ENCODE measurements around the gene CARMIL1.

CARMIL1 gene

DNA sequence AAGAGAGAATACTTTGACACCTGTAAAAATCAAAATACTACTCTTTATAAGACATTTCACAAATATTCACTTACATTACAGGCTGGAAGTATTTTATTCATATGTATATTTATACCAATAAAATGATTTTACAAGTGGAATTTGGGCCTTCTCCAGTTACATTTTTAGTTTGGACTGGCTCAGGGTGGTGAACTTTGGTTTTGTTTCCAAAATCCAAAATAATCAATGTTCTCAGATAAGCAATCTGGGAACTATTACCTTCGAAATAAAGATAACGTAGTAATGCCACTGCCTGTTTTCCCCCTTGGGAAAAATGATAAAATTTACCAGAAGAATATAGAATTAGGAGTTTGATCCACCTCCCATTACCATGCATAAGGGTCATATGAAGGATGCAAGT, 341.2 kb downstream of the CARMIL1 start:
- DNase-seq (ENCODE audit: low spot score) = no peak

DNA sequence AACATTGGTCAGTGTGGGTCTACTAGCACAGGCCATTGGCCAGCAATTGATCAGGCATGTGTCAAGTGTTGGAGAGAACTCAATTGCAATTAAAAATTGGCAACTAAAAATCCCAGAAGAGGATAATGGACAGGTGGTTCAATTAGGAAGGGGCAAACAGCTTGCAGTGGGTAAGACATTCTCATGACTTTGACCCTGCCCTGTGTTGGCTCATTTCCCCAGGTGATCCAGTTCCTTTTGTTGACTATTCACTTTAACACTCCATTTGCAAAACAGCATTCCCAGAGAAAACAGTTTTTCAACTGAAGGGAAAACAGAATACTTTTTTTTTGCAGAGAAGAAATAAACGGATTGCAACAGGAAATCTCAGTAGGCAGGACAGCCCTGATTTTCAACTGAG, 343.9 kb downstream of the CARMIL1 start:
- DNase-seq (ENCODE audit: low spot score) = no peak

- no peak for DNase-seq (ENCODE audit: low spot score)
These were observed 344.7 kb downstream of the CARMIL1 start for GRCh38 chr6:25623879-25624278.

DNA sequence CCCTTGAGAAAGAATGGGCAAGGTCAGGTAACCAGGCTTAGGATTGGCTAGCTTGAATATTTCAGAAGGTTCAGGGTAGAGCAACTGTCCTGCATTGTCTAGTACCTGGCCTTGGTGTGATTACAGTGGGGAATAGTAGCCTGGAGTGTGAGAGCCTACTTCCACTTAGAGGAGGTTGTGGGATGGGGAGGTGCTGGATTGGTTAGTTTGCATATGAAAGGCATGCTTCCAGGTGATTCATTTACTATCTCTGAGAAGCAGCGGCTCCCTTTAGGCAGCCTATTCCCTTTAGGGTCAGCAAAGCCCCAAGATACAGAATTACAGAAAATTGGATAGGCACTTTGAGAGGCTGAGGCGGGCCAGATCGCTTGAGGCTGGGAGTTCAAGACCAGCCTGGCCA, 347.8 kb downstream of the CARMIL1 start:
- DNase-seq (ENCODE audit: low spot score) = no peak

DNA sequence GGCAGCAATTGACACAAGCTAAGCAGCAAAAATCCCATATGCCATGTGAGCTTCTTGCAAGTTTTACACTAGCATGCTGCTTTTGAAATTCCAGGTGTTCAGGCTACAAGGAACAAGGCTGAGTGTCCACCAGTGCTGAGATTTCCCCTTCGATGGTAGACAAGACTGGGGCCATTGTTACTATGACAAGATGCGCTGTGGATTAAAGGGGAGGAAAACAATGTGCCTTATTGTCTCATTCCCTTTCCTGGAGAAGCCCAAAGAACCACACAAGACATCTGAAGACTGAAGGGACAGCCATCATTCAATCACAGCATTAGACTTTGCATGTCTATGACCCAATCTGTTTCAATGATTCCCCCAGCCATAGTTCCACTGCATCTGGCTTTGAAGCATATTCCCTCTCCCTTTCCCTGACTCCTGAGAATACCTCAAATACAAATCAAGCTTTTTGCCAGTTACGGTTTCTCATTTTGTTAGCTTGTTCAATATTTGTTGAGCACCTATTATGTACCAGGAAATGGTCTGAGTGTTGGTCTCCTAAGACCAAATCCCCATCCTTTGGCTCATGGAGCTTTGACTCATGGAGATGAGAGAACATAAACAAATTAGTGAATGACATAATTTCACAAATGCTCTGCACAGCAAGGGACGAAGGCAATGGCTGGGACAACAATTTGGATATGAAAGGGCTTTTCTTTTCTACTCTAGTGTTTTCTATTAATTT, 349.5 kb downstream of the CARMIL1 start:
- DNase-seq (ENCODE audit: low spot score) = no peak

- no peak for DNase-seq (ENCODE audit: low spot score)
These were observed 350.0 kb downstream of the CARMIL1 start for GRCh38 chr6:25629198-25629576.

GRCh38 chr6:25630508-25631278, 351.5 kb downstream of the CARMIL1 start:
- no peak for DNase-seq (ENCODE audit: low spot score)

DNA sequence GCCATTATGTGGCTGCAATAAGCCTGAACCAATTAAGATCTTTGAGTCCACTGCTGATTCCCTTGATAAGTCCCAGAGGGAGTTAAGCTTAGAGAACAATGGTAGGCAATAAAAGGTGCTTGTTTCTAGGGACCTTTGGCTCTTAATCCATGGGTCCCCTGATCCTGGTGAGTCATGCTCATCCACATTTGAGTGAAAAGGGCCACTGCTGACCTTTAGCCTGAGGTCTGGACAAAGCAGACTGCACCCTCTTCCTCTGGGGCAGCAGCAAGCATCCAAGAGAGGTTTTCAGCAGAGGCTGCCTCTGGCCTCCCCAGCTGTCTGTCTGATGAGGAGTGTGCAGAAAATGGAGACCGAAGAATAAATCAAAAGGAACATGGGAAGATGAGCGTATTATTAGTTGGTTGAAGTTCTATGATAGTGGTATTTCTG, 356.7 kb downstream of the CARMIL1 start:
- no peak for DNase-seq (ENCODE audit: low spot score)

DNA sequence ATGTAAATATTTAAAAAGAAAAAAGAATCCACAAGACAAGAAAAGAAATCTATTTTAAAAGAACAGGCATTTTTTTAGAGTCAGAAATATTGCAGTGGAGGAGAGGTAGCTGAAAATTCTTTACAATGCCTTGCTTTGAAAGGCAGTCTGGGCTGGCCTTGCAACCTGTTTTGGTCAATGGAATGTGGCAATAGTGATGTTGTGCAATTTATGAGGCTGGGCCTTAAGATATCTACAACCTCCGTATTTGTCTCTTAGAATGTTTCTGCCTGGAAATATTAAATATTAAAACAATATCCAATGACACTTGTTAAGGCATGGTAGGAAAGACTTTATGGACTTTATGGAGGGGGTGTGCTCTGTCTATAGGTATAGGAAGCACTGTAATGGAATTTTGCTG, 358.0 kb downstream of the CARMIL1 start:
- DNase-seq (ENCODE audit: low spot score) = no peak

DNA sequence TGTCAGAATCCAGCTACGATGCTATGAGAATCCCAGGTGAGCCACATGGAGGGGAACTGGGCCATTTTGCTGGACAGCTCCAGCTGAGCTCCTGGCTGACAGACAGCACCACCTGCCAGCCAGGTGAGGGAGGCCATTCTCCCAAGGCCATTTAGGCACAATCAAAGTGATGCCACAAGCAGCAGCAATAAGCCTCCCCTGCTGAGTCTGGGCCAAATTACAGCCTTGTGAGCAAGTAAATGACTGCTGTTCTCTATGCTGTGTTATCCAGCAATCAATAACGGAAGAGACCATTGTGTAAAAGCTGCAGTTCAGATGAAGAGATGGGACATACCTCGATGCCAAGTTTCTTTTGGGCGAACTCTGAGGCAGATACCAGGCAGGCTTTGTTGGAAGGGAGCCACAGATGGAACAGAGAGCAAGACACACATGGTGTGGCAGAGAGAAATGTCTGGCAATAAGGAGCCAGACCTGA, 358.8 kb downstream of the CARMIL1 start:
- no peak for DNase-seq (ENCODE audit: low spot score)

DNA sequence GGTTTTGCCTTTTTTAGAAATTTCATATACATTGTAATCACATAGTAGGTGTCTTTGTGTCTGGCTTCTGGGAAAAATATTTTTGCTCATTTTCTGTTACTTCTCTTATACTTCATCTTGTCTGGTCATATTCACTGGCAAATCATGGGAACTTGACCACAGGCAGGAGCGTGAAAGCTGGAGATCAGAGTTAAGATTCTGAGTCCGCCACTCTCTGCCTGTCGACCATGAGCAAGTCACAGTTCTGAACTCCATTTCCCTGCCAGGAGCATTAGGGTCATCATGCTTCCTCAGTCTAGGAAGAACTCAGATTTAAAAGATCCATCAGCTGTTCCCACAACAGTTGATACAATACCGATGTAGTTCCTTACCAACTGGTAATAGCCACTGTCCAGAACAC, 360.5 kb downstream of the CARMIL1 start:
- DNase-seq (ENCODE audit: low spot score) = no peak

GRCh38 chr6:25640446-25640845, 361.3 kb downstream of the CARMIL1 start:
- no peak for DNase-seq (ENCODE audit: low spot score)

GRCh38 chr6:25640891-25641290, 361.7 kb downstream of the CARMIL1 start:
- DNase-seq (ENCODE audit: low spot score) = no peak

- DNase-seq (ENCODE audit: low spot score) = no peak
These were observed 362.2 kb downstream of the CARMIL1 start for GRCh38 chr6:25641377-25641776.

DNA sequence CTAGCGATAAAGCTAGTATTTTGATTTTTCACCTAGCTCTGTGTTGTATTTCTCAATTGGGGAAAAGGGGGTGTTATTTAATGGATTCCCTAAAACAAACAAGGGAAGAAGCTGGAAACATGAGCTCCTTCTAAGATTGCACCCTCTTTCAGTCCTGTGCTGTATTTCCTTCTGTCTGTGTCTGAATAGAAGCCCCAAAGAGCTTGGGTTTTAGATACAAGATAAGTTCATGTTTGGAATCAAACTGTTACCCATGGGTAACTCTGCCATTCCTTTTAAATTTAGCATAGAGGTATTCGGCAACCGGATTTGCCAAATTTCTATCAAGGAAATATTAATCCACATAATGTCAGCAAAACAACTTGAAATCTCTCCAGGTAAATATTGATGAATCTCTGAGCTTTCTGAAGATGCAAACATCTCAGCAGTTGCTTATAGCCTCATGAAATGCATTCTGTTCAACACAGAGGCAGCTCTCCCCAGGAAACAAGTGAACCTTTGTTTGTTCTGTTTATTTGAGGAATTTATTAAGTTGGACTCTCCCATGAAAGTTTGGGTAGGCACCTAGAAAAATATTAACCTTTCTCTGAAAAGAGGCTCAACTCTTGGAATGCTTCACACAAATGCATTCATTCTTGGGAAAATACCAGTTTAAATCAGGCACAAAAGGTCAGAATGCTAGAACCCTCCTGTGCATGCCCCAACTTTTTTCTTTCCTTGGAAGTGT, 362.9 kb downstream of the CARMIL1 start:
- no peak for DNase-seq (ENCODE audit: low spot score)

DNA sequence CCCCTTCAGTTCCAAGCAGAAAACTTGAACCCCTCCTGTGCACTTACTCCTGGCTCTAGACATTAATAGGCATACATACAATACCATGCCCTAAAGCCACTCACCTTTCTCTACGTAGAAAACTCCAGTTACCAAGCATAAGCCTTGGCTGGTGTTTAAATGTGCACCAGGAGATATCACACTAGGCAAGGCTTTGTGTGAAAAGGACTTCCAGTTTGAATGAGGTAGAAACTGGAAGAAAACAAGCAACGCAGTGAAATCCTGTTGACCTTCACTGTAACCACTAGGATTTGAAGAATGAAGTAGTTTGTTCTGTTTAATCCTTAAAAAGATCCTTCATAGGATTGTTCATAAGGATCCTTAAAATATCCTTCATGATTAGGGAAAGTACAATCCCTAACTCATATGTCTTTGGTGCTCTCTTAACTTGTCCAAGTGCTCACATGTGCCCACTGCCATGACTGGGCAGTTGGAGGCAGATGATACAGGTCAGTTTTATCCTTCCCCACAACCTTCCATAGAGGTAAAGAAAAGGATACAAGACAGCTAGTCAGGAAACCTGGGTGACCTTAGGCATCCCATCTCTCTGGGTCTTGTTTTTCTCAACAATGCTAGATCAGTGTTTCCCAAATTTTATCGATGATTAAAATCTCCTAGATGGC, 363.6 kb downstream of the CARMIL1 start:
- DNase-seq (ENCODE audit: low spot score) = no peak

- DNase-seq (ENCODE audit: low spot score) = no peak
These were observed 366.7 kb downstream of the CARMIL1 start for GRCh38 chr6:25645916-25646315.

DNA sequence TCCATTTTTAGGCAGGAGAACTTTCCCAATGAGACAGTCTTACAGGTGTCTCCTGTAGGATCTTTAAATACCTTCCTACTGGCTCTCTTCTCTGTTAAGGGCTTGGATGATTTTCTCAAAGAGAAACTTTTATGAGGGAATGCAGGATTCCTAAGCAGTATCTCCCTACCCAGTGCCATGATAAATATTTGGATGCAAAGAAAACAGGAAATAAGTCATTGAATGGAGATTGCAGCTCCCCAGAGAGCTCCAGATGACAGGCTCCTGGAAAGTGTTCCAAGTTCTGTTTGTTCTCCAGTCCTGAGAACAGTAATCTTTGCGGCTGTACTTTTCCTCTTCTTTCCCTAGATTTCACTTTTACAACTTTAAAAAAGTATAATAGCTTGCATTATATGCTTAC, 370.4 kb downstream of the CARMIL1 start:
- DNase-seq (ENCODE audit: low spot score) = no peak

DNA sequence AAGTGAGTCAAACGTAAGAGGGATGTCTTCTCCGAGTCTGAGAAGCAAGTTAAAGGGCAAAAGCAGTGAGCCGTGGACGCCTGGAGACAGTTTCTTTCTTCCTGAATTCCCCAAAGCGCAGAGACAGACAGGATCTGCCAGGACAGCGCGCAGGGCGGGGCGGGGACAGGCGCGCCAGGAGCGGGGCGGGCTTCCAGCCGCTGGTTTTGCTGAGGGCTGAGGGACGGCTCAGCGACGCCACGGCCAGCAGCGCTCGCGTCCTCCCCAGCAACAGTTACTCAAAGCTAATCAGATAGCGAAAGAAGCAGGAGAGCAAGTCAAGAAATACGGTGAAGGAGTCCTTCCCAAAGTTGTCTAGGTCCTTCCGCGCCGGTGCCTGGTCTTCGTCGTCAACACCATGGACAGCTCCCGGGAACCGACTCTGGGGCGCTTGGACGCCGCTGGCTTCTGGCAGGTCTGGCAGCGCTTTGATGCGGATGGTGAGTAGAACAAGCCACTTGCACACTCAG, 372.9 kb downstream of the CARMIL1 start, which contains the start of gene SCGN:
SCGN (plus strand) TSS at position 209 of the 509 bp plus-strand sequence; CDS start at position 398, 189 bp downstream.
- DNase-seq (ENCODE audit: low spot score) = peak; percentile 13

DNA sequence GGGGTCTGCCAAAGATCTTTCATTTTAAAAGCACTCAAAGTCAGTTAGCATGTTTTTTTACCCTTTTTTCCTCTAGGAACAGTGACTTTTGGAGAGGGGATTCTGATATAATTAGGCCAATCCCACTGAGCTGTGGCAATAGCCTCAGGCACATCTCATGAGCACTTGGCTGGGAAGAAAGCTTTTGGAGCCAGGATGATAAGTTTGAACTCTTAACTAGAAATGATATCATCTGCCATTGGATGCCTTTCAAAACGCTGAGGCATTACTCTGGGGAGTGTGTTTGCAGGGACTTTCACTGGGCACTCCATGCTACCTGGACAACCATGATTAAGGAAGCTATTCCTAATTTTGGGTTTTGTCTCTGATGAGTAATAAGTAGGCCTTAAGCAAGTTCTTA, 376.5 kb downstream of the CARMIL1 start:
- no peak for DNase-seq (ENCODE audit: low spot score)

GRCh38 chr6:25659633-25660368, 380.6 kb downstream of the CARMIL1 start:
- no peak for DNase-seq (ENCODE audit: low spot score)
